NB4 (cell line): ENCODE data around the gene REC114.

Experiments
- CTCF ChIP-seq: IDR thresholded peaks from one replicate; pipeline ENCODE4 v1.5.1; 2012; ENCODE audit warnings: low read depth, low read length
- MAX ChIP-seq: IDR thresholded peaks from 2 replicates; pipeline ENCODE4 v1.6.1; 2011; ENCODE audit warnings: low read depth, low read length
- MYC ChIP-seq: IDR thresholded peaks from 2 replicates; pipeline ENCODE4 v1.6.1; 2011; ENCODE audit warnings: low read depth, low read length
- POLR2A ChIP-seq: IDR thresholded peaks from 2 replicates; pipeline ENCODE4 v1.6.1; 2011; ENCODE audit warnings: mild to moderate bottlenecking; ENCODE audit not compliant: insufficient read length; ENCODE audit errors: extremely low read depth

- TF ChIP-seq CTCF (no peak), POLR2A (no peak), MAX (no peak), MYC (no peak)
Observed at GRCh38 chr15:73467758-73468157, 24.8 kb downstream of the REC114 start.
